K562 (cell line): Measurements from ENCODE around the gene CCDC82. TPM values are rescaled to one million over a fixed set of nuclear protein-coding genes. Genes with fewer than 3 reads are reported as not detected.

Source experiments
- ATAC-seq: fragments of 200-7000 bp; cut with Tn5 transposase; 3 replicates; pipeline ENCODE4 v1.9.1; 2020; ENCODE audit warnings: moderate library complexity
- BruUV-seq: library from RNA; stranded (reverse); fragments of 400-500 nt; replicated peaks from 2 replicates; lab custom pipeline; 2021; lab: Mats Ljungman, UMichigan
- CTCF ChIA-PET: fragments of 300-600 bp; formaldehyde crosslinking; extraction: SDS; loops from one replicate; lab custom pipeline; 2021; ENCODE audit warnings: low intra/inter-chr PET ratio; lab: Yijun Ruan, JAX
- POLR2A ChIA-PET: fragments of 300-600, 350-650 bp; sonication (Branson Sonifier 250); formaldehyde crosslinking; extraction: SDS; loops from one replicate; lab custom pipeline; 2021; ENCODE audit warnings: antibody characterized with exemption, inconsistent platforms; lab: Yijun Ruan, JAX
- DNase-seq, 4 experiments: peaks; one replicate each; pipeline versions ENCODE4 v3.0.0 to v3.0.0-alpha.2; 2011 to 2018; ENCODE audit warnings: low spot score in 3 of 4, mixed read lengths in 3 of 4; ENCODE audit errors: extremely low read depth in 1 of 4
- FAIRE-seq: peaks from 2 replicates; lab custom pipeline; 2011; peaks lifted over from hg19 to GRCh38; lab: Jason Lieb, UNC
- H2AFZ ChIP-seq: 2 replicates; pipeline ENCODE4 v1.6.0; 2011; ENCODE audit warnings: low read depth, low read length, control low read depth, inconsistent platforms
- H3K27ac ChIP-seq: fragments of 200-600 bp; 3 replicates; pipeline ENCODE4 v1.8.0; 2011; ENCODE audit warnings: low read depth, mild to moderate bottlenecking, control low read depth, inconsistent platforms, low read length, moderate library complexity, mixed read lengths; ENCODE audit errors: extremely low read depth
- H3K27me3 ChIP-seq, 2 experiments: fragments of 300-600 bp in 1 of 2; 2 replicates in 1 of 2; 3 replicates in 1 of 2; pipeline versions ENCODE4 v1.6.0 to v1.8.0; 2011; ENCODE audit warnings: inconsistent platforms in 2 of 2, low read length in 2 of 2, mild to moderate bottlenecking in 1 of 2, mixed read lengths in 1 of 2, moderate library complexity in 1 of 2; ENCODE audit not compliant: control insufficient read depth in 2 of 2, insufficient read depth in 2 of 2
- H3K36me3 ChIP-seq: fragments of 300-600 bp; 3 replicates; pipeline ENCODE4 v1.8.0; 2011; ENCODE audit warnings: mild to moderate bottlenecking, low read length, inconsistent platforms; ENCODE audit not compliant: control insufficient read depth, insufficient read depth
- H3K4me1 ChIP-seq, 2 experiments: fragments of 200-600 bp in 1 of 2; replicated peaks in 1 of 2; 2 replicates in 1 of 2; 3 replicates in 1 of 2; pipeline versions ENCODE4 v1.5.1 to v1.8.0; 2011; ENCODE audit warnings: inconsistent platforms in 2 of 2, low read length in 2 of 2, mild to moderate bottlenecking in 1 of 2, mixed read lengths in 1 of 2, moderate library complexity in 1 of 2; ENCODE audit not compliant: control insufficient read depth in 2 of 2, insufficient read depth in 2 of 2
- H3K4me2 ChIP-seq: 2 replicates; pipeline ENCODE4 v1.6.1; 2011; ENCODE audit warnings: low read length, control low read depth, inconsistent platforms, mixed read lengths; ENCODE audit not compliant: insufficient read depth
- H3K4me3 ChIP-seq: fragments of 200-600 bp; sonication (generic), shearing (Covaris generic); 2 replicates; pipeline ENCODE4 v1.5.1; 2016; ENCODE audit warnings: control low read depth, inconsistent platforms
- H3K79me2 ChIP-seq: fragments of 200-600 bp; 3 replicates; pipeline ENCODE4 v1.8.0; 2011; ENCODE audit warnings: low read length, inconsistent platforms; ENCODE audit not compliant: control insufficient read depth, insufficient read depth
- H3K9ac ChIP-seq, 2 experiments: 2 replicates each; pipeline versions ENCODE4 v1.6.0 to v1.6.1; 2011; ENCODE audit warnings: low read depth in 2 of 2, low read length in 2 of 2, control low read depth in 1 of 2, inconsistent platforms in 1 of 2, mild to moderate bottlenecking in 1 of 2, mixed read lengths in 1 of 2; ENCODE audit not compliant: insufficient read depth in 1 of 2
- H3K9me1 ChIP-seq: one replicate; pipeline ENCODE4 v1.6.0; 2011; ENCODE audit warnings: inconsistent platforms, mild to moderate bottlenecking, low read length, moderate library complexity; ENCODE audit not compliant: control insufficient read depth, insufficient read depth
- H3K9me3 ChIP-seq: replicated peaks from 2 replicates; pipeline ENCODE4 v1.5.1; 2011; ENCODE audit warnings: low read depth, low read length, inconsistent platforms; ENCODE audit not compliant: control insufficient read depth, insufficient read depth
- H4K20me1 ChIP-seq: replicated peaks from 2 replicates; pipeline ENCODE4 v1.6.1; 2011; ENCODE audit warnings: low read length, inconsistent platforms, mixed read lengths; ENCODE audit not compliant: control insufficient read depth, insufficient read depth
- MCM2 ChIP-seq: fragments of 450-650 bp; IDR thresholded peaks from 2 replicates; pipeline ENCODE4 v1.6.1; 2017; ENCODE audit warnings: low read depth, mild to moderate bottlenecking
- NR0B1 ChIP-seq: fragments of 450-650 bp; IDR thresholded peaks from one replicate; pipeline ENCODE4 v1.6.1; 2018; ENCODE audit warnings: mild to moderate bottlenecking, moderate library complexity; ENCODE audit not compliant: partially characterized antibody
- SMC3 ChIP-seq: conservative IDR thresholded peaks from 2 replicates; pipeline ENCODE4 v1.6.1; 2011; ENCODE audit warnings: low read depth, low read length, improper control_type of control experiment; ENCODE audit not compliant: insufficient read depth
- WGBS: fragments of 100-300 bp; shearing (Covaris generic); methylation state at CpG from one replicate; pipeline ENCODE4 v1.1.6; 2016; ENCODE audit warnings: low coverage, mixed read lengths; ENCODE audit not compliant: insufficient coverage; ENCODE audit errors: missing lambda C conversion rate; 5-methylcytosine and 5-hydroxymethylcytosine counted together
- in situ Hi-C: fragments of 300-500 bp; cut with MboI; formaldehyde crosslinking; loops from 4 replicates; pipeline ENCODE4 v1.15.0; 2018; ENCODE audit warnings: inconsistent platforms, mixed read lengths
- intact Hi-C: fragments of 100-400 bp; cut with micrococcal nuclease; formaldehyde crosslinking; loops from 2 replicates; pipeline ENCODE4 v1.14.2; 2022
- polyA plus RNA-seq, 8 experiments: library from polyadenylated mRNA; depleted of rRNA in 4 of 8; stranded (reverse) in 5 of 8; unstranded in 3 of 8; fragments of >200 nt; fragmentation: Nextera tagmentation in 2 of 8; fragmentation: Illumina TruSeq in 1 of 8; extraction: Ambion mirVana in 2 of 8; extraction: Trizol in 1 of 8; gene quantifications; 2 replicates each; pipeline versions ENCODE4 v1.2.1 to v1.2.3, GENCODE V29; 2011 to 2014; ENCODE audit warnings: inconsistent platforms in 1 of 8, missing spikeins in 1 of 8
- total RNA-seq, 7 experiments: library from RNA; depleted of rRNA in 6 of 7; stranded (reverse); fragments of >200 nt in 6 of 7; fragmentation: Illumina TruSeq in 2 of 7; extraction: Trizol in 2 of 7; gene quantifications; 2 replicates each; pipeline versions ENCODE4 v1.2.1 to v1.2.3, GENCODE V29; 2011 to 2021; ENCODE audit warnings: low replicate concordance in 1 of 7

Gene CCDC82
- total and polyA plus RNA-seq, 9 of the 15 experiments (the other 6 are each of a cell fraction or from before 2014, with no cell fraction given), result 12.5 to 51.3 (median 24.5) TPM

GRCh38 chr11:96365493-96365892 lies 24.2 kb downstream of the CCDC82 start:
- no peak overlapping the region for H3K27ac ChIP-seq
- WGBS, result 27% methylated on average over 1 of the region's 1 CpG
- CTCF ChIA-PET, result no interaction called here

More at GRCh38 chr11:96365493-96365892, 24.2 kb downstream of the CCDC82 start:
- Histone ChIP-seq H3K27me3 (no peaks in the 10 kb centered on the region), H3K9me1 (no peaks in the 10 kb centered on the region), H3K79me2 (no peaks in the 10 kb centered on the region), H3K9ac (no peak overlapping the region), H3K36me3 (peaks cover 25% of the 10 kb centered on the region; the same call in 2 of the 3 replicates), H3K4me2 (no peak overlapping the region), H3K9me3 (no peaks in the 10 kb centered on the region; the same call in 1 of the 2 replicates), H3K4me1 (peaks cover 0 to 18% of the 10 kb centered on the region in 2 experiments; a peak in 3 of 5 replicates), H2AFZ (no peak overlapping the region), H4K20me1 (no peaks in the 10 kb centered on the region), H3K4me3 (no peak overlapping the region)
- intact Hi-C loops (no loop called here), in situ Hi-C loops (no loop called here)
- FAIRE-seq (no peak), ATAC-seq (no peak; the same call in 2 of the 3 replicates), DNase-seq (no peak)
- TF ChIP-seq SMC3 (no peak), MCM2 (no peak), NR0B1 (no peak)
- TF ChIP-seq, all 486 proteins: peak for 0
- BruUV-seq, result no TSS peak
- POLR2A ChIA-PET, result interaction anchor here (0.6 to 1.2 kb wide), 2 partner anchors 12 to 37 kb away, joined by 3 read pairs; no protein-coding TSS in a partner anchor
